HepG2 (cell line): Measurements from ENCODE around the gene FUBP3. TPM values are rescaled to one million over a fixed set of nuclear protein-coding genes. Genes with fewer than 3 reads are reported as not detected.
A peak's percentile ranks its signal among the peaks of the same experiment; 100 is the strongest.

Experiments used
- ATAC-seq: fragments of 200-7000 bp; cut with Tn5 transposase; 3 replicates; pipeline ENCODE4 v1.9.1; 2020; ENCODE audit warnings: mild to moderate bottlenecking, moderate library complexity
- BruUV-seq: library from RNA; stranded (reverse); fragments of 400-500 nt; replicated peaks from 2 replicates; lab custom pipeline; 2021; lab: Mats Ljungman, UMichigan
- CTCF ChIA-PET: fragments of 300-600 bp; formaldehyde crosslinking; extraction: SDS; loops from one replicate; lab custom pipeline; 2021; ENCODE audit warnings: low total read pairs, inconsistent platforms, low intra/inter-chr PET ratio; lab: Yijun Ruan, JAX
- POLR2A ChIA-PET: fragments of 350-600 bp; sonication (Branson Sonifier 250); formaldehyde crosslinking; loops from one replicate; lab custom pipeline; 2020; ENCODE audit warnings: antibody characterized with exemption, inconsistent platforms; lab: Yijun Ruan, JAX
- DNase-seq: peaks from one replicate; pipeline ENCODE4 v3.0.0-alpha.2; 2015; ENCODE audit warnings: low spot score
- FAIRE-seq: peaks from 3 replicates; lab custom pipeline; 2011; peaks lifted over from hg19 to GRCh38; lab: Jason Lieb, UNC
- H2AFZ ChIP-seq: one replicate; pipeline ENCODE4 v1.6.1; 2011; ENCODE audit warnings: low read length, inconsistent platforms
- H3K27ac ChIP-seq: fragments of 300-600 bp; 3 replicates; pipeline ENCODE4 v1.8.0; 2011; ENCODE audit warnings: mixed run types, mild to moderate bottlenecking, mixed read lengths, low read length, inconsistent platforms; ENCODE audit not compliant: insufficient read depth; ENCODE audit errors: extremely low read length
- H3K27me3 ChIP-seq, 2 experiments: fragments of 200-600 bp in 1 of 2; 2 replicates in 1 of 2; 3 replicates in 1 of 2; pipeline versions ENCODE4 v1.6.0 to v1.8.0; 2011; ENCODE audit warnings: low read length in 2 of 2, mild to moderate bottlenecking in 2 of 2, moderate library complexity in 2 of 2, inconsistent platforms in 1 of 2; ENCODE audit not compliant: insufficient read depth in 2 of 2, control insufficient read depth in 1 of 2
- H3K36me3 ChIP-seq, 2 experiments: fragments of 200-600 bp in 1 of 2; replicated peaks in 1 of 2; 2 replicates in 1 of 2; 3 replicates in 1 of 2; pipeline versions ENCODE4 v1.5.1 to v1.8.0; 2011; ENCODE audit warnings: low read length in 2 of 2, inconsistent platforms in 1 of 2; ENCODE audit not compliant: insufficient read depth in 2 of 2, control insufficient read depth in 1 of 2
- H3K4me1 ChIP-seq: 2 replicates; pipeline ENCODE4 v1.5.1; 2012; ENCODE audit warnings: low read length, inconsistent platforms; ENCODE audit not compliant: insufficient read depth
- H3K4me2 ChIP-seq: 2 replicates; pipeline ENCODE4 v1.6.0; 2011; ENCODE audit warnings: low read depth, low read length, inconsistent platforms
- H3K4me3 ChIP-seq, 3 experiments: fragments of 200-600 bp in 1 of 3; sonication (generic), shearing (Covaris generic) in 1 of 3; replicated peaks in 1 of 3; 2 replicates each; pipeline ENCODE4 v1.5.1; 2011 to 2016; ENCODE audit warnings: low read length in 3 of 3, inconsistent platforms in 2 of 3, low read depth in 2 of 3, mild to moderate bottlenecking in 2 of 3, control low read depth in 1 of 3, mixed read lengths in 1 of 3; ENCODE audit not compliant: insufficient read depth in 1 of 3
- H3K79me2 ChIP-seq: one replicate; pipeline ENCODE4 v1.6.1; 2011; ENCODE audit warnings: low read length, inconsistent platforms; ENCODE audit not compliant: insufficient read depth
- H3K9ac ChIP-seq: 2 replicates; pipeline ENCODE4 v1.6.0; 2011; ENCODE audit warnings: mild to moderate bottlenecking, low read depth, low read length, inconsistent platforms; ENCODE audit not compliant: insufficient read depth
- H3K9me3 ChIP-seq: 2 replicates; pipeline ENCODE4 v1.5.1; 2012; ENCODE audit warnings: mild to moderate bottlenecking, low read length
- H4K20me1 ChIP-seq: 2 replicates; pipeline ENCODE4 v1.6.0; 2011; ENCODE audit warnings: inconsistent platforms, mild to moderate bottlenecking, low read length, moderate library complexity; ENCODE audit not compliant: insufficient read depth
- GTF2F1 ChIP-seq: fragments of 150-350 bp; IDR thresholded peaks from 2 replicates; pipeline ENCODE4 v1.6.1; 2014; ENCODE audit warnings: low read length
- KDM5A ChIP-seq: fragments of 200-600 bp; sonication (generic); IDR thresholded peaks from 2 replicates; pipeline ENCODE4 v1.7.0; 2018; ENCODE audit warnings: antibody characterized with exemption, mild to moderate bottlenecking, low read length, borderline replicate concordance
- SOX6 ChIP-seq, 2 experiments: fragments of 450-650 bp in 1 of 2; sonication (generic) in 1 of 2; formaldehyde crosslinking in 1 of 2; IDR thresholded peaks; 2 replicates each; pipeline versions ENCODE4 v1.4.0 to v1.6.1; 2017 to 2020; ENCODE audit warnings: antibody characterized with exemption in 1 of 2, mild to moderate bottlenecking in 1 of 2, missing genetic modification reagents in 1 of 2
- ZNF331 ChIP-seq: sonication (generic); formaldehyde crosslinking; IDR thresholded peaks from 2 replicates; pipeline ENCODE4 v1.4.0; 2020; ENCODE audit warnings: missing genetic modification reagents
- ZNF615 ChIP-seq: sonication (generic); formaldehyde crosslinking; IDR thresholded peaks from 2 replicates; pipeline ENCODE4 v1.5.0; 2020; ENCODE audit warnings: mild to moderate bottlenecking, missing genetic modification reagents, borderline replicate concordance
- WGBS: methylation state at CpG from one replicate; pipeline ENCODE4 v1.1.6; 2017; ENCODE audit warnings: low lambda C conversion rate; 5-methylcytosine and 5-hydroxymethylcytosine counted together
- in situ Hi-C: cut with HindIII; loops from 2 replicates; pipeline ENCODE4 v1.10.0; 2017; ENCODE audit warnings: low pct_unique_long_range_greater_than_20kb; ENCODE audit not compliant: extremely low pct_ligation_motif_present
- intact Hi-C: fragments of 100-400 bp; cut with micrococcal nuclease; formaldehyde crosslinking; loops from one replicate; pipeline ENCODE4 v1.10.0; 2022; ENCODE audit not compliant: unreplicated experiment
- polyA plus RNA-seq, 8 experiments: library from polyadenylated mRNA; depleted of rRNA in 3 of 8; stranded (reverse) in 7 of 8; unstranded in 1 of 8; fragments of >200 nt; fragmentation: Illumina TruSeq in 4 of 8; extraction: Trizol in 4 of 8; gene quantifications; 2 replicates each; pipeline versions ENCODE4 v1.2.1 to v1.2.3, GENCODE V29; 2011 to 2016; ENCODE audit warnings: low read depth in 4 of 8, missing spikeins in 1 of 8, mixed read lengths in 1 of 8; ENCODE audit not compliant: insufficient read depth in 1 of 8
- total RNA-seq, 5 experiments: library from RNA; depleted of rRNA; stranded (reverse); fragments of >200 nt; fragmentation: Illumina TruSeq; extraction: Trizol; gene quantifications; 2 replicates each; pipeline ENCODE4 v1.2.3, GENCODE V29; 2016; ENCODE audit warnings: low read depth in 1 of 5
- TF ChIP-seq, protein P1 (sequence below): sonication (generic); formaldehyde crosslinking; IDR thresholded peaks from 2 replicates; pipeline ENCODE4 v1.5.0; 2020; ENCODE audit warnings: mild to moderate bottlenecking, missing genetic modification reagents, borderline replicate concordance
- TF ChIP-seq, protein P2 (sequence below): IDR thresholded peaks from 2 replicates; pipeline ENCODE4 v1.4.0; 2020; ENCODE audit warnings: mild to moderate bottlenecking, missing genetic modification reagents
- TF ChIP-seq, protein P3 (sequence below): sonication (generic); formaldehyde crosslinking; conservative IDR thresholded peaks from 2 replicates; pipeline ENCODE4 v1.4.0; 2020; ENCODE audit warnings: mild to moderate bottlenecking, missing genetic modification reagents, moderate library complexity
- TF ChIP-seq, protein P4 (sequence below): sonication (generic); formaldehyde crosslinking; IDR thresholded peaks from 2 replicates; pipeline ENCODE4 v1.4.0; 2020; ENCODE audit warnings: missing genetic modification reagents

Gene FUBP3
- total and polyA plus RNA-seq, 2 of the 13 experiments (the other 11 are each of a cell fraction or from before 2014, with no cell fraction given), result 28.7 to 40.0 TPM

DNA sequence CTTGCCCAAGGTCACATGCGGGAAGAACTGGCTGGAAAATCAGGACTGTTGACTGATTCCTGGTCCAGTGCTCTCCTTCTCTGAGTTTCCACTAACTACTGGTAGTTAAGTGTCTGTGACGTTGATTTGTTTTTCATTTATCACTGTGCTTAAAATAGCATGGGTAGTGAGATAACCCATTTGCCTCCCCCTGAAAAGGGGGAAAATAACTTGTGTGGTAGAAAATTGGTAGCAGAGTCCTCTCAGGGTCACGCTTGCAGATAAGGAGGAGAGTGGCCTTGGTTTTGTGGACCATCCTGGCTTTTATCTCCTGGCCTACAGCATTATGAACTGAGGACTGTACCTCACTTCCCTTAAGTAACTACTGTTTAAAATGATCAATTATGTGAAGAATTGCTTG, 10.9 kb downstream of the FUBP3 start:
- no TSS peak for BruUV-seq
- Histone ChIP-seq H3K4me1 (peaks cover 36% of the 10 kb centered on the region), H3K9me3 (no peaks in the 10 kb centered on the region), H3K79me2 (peaks cover 71% of the 10 kb centered on the region), H3K4me2 (peak overlapping the region; percentile 52), H2AFZ (no peak overlapping the region), H3K36me3 (peaks cover 3 to 15% of the 10 kb centered on the region in 2 experiments), H4K20me1 (0 out of 2 replicates have a peak, but pooled peaks cover 3% of the 10 kb centered on the region), H3K4me3 (peak overlapping the region in 1 of 3 experiments; percentile 24; a peak in 1 of 6 replicates), H3K9ac (peak overlapping the region; percentile 19; the same call in 1 of the 2 replicates), H3K27me3 (no peaks in the 10 kb centered on the region), H3K27ac (peak overlapping the region; percentile 61)
- in situ Hi-C loops, result no loop called here
- intact Hi-C loops, result loop anchor here (10.0 kb wide), 1 partner anchor 94 kb away; no protein-coding TSS in a partner anchor
- ChIA-PET POLR2A (no interaction called here), CTCF (no interaction called here)
- FAIRE-seq, result peak; percentile 21
- ATAC-seq, result peak; percentile 62
- DNase-seq, result peak; percentile 53
- 24% methylated on average over 3 of the region's 3 CpGs for WGBS
- no peak for TF ChIP-seq ZNF615 (CRISPR knock-in tag)
- TF ChIP-seq, protein P1, sequence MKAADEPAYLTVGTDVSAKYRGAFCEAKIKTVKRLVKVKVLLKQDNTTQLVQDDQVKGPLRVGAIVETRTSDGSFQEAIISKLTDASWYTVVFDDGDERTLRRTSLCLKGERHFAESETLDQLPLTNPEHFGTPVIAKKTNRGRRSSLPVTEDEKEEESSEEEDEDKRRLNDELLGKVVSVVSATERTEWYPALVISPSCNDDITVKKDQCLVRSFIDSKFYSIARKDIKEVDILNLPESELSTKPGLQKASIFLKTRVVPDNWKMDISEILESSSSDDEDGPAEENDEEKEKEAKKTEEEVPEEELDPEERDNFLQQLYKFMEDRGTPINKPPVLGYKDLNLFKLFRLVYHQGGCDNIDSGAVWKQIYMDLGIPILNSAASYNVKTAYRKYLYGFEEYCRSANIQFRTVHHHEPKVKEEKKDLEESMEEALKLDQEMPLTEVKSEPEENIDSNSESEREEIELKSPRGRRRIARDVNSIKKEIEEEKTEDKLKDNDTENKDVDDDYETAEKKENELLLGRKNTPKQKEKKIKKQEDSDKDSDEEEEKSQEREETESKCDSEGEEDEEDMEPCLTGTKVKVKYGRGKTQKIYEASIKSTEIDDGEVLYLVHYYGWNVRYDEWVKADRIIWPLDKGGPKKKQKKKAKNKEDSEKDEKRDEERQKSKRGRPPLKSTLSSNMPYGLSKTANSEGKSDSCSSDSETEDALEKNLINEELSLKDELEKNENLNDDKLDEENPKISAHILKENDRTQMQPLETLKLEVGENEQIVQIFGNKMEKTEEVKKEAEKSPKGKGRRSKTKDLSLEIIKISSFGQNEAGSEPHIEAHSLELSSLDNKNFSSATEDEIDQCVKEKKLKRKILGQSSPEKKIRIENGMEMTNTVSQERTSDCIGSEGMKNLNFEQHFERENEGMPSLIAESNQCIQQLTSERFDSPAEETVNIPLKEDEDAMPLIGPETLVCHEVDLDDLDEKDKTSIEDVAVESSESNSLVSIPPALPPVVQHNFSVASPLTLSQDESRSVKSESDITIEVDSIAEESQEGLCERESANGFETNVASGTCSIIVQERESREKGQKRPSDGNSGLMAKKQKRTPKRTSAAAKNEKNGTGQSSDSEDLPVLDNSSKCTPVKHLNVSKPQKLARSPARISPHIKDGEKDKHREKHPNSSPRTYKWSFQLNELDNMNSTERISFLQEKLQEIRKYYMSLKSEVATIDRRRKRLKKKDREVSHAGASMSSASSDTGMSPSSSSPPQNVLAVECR (CRISPR knock-in tag), result 0 out of 2 replicates have a peak, but pooled peaks have one; percentile 17
- 0 out of 2 replicates have a peak, but pooled peaks have one; percentile 8 for TF ChIP-seq ZNF331 (CRISPR knock-in tag)
- no peak for TF ChIP-seq GTF2F1
- TF ChIP-seq, protein P2, sequence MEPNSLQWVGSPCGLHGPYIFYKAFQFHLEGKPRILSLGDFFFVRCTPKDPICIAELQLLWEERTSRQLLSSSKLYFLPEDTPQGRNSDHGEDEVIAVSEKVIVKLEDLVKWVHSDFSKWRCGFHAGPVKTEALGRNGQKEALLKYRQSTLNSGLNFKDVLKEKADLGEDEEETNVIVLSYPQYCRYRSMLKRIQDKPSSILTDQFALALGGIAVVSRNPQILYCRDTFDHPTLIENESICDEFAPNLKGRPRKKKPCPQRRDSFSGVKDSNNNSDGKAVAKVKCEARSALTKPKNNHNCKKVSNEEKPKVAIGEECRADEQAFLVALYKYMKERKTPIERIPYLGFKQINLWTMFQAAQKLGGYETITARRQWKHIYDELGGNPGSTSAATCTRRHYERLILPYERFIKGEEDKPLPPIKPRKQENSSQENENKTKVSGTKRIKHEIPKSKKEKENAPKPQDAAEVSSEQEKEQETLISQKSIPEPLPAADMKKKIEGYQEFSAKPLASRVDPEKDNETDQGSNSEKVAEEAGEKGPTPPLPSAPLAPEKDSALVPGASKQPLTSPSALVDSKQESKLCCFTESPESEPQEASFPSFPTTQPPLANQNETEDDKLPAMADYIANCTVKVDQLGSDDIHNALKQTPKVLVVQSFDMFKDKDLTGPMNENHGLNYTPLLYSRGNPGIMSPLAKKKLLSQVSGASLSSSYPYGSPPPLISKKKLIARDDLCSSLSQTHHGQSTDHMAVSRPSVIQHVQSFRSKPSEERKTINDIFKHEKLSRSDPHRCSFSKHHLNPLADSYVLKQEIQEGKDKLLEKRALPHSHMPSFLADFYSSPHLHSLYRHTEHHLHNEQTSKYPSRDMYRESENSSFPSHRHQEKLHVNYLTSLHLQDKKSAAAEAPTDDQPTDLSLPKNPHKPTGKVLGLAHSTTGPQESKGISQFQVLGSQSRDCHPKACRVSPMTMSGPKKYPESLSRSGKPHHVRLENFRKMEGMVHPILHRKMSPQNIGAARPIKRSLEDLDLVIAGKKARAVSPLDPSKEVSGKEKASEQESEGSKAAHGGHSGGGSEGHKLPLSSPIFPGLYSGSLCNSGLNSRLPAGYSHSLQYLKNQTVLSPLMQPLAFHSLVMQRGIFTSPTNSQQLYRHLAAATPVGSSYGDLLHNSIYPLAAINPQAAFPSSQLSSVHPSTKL (CRISPR knock-in tag), result peak; percentile 82
- no peak for TF ChIP-seq KDM5A
- TF ChIP-seq, protein P3, sequence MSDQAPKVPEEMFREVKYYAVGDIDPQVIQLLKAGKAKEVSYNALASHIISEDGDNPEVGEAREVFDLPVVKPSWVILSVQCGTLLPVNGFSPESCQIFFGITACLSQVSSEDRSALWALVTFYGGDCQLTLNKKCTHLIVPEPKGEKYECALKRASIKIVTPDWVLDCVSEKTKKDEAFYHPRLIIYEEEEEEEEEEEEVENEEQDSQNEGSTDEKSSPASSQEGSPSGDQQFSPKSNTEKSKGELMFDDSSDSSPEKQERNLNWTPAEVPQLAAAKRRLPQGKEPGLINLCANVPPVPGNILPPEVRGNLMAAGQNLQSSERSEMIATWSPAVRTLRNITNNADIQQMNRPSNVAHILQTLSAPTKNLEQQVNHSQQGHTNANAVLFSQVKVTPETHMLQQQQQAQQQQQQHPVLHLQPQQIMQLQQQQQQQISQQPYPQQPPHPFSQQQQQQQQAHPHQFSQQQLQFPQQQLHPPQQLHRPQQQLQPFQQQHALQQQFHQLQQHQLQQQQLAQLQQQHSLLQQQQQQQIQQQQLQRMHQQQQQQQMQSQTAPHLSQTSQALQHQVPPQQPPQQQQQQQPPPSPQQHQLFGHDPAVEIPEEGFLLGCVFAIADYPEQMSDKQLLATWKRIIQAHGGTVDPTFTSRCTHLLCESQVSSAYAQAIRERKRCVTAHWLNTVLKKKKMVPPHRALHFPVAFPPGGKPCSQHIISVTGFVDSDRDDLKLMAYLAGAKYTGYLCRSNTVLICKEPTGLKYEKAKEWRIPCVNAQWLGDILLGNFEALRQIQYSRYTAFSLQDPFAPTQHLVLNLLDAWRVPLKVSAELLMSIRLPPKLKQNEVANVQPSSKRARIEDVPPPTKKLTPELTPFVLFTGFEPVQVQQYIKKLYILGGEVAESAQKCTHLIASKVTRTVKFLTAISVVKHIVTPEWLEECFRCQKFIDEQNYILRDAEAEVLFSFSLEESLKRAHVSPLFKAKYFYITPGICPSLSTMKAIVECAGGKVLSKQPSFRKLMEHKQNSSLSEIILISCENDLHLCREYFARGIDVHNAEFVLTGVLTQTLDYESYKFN (CRISPR knock-in tag), result peak; percentile 73
- TF ChIP-seq, protein P4, sequence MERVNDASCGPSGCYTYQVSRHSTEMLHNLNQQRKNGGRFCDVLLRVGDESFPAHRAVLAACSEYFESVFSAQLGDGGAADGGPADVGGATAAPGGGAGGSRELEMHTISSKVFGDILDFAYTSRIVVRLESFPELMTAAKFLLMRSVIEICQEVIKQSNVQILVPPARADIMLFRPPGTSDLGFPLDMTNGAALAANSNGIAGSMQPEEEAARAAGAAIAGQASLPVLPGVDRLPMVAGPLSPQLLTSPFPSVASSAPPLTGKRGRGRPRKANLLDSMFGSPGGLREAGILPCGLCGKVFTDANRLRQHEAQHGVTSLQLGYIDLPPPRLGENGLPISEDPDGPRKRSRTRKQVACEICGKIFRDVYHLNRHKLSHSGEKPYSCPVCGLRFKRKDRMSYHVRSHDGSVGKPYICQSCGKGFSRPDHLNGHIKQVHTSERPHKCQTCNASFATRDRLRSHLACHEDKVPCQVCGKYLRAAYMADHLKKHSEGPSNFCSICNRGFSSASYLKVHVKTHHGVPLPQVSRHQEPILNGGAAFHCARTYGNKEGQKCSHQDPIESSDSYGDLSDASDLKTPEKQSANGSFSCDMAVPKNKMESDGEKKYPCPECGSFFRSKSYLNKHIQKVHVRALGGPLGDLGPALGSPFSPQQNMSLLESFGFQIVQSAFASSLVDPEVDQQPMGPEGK (CRISPR knock-in tag), result peak; percentile 54; the same call in 1 of the 2 replicates
- TF ChIP-seq SOX6 (IDR thresholded peaks at IDR 0.05), result no peak
- TF ChIP-seq SOX6 (CRISPR knock-in tag; IDR thresholded peaks at IDR 0.05), result peak; percentile 75
